ENCODE results near the gene KSR2. TPM values are rescaled to one million over a fixed set of nuclear protein-coding genes. Genes with fewer than 3 reads are reported as not detected.

KSR2 gene
- total and polyA plus RNA-seq, 2 donors from 2014 or later = 0.34 to 2.9 TPM

DNA sequence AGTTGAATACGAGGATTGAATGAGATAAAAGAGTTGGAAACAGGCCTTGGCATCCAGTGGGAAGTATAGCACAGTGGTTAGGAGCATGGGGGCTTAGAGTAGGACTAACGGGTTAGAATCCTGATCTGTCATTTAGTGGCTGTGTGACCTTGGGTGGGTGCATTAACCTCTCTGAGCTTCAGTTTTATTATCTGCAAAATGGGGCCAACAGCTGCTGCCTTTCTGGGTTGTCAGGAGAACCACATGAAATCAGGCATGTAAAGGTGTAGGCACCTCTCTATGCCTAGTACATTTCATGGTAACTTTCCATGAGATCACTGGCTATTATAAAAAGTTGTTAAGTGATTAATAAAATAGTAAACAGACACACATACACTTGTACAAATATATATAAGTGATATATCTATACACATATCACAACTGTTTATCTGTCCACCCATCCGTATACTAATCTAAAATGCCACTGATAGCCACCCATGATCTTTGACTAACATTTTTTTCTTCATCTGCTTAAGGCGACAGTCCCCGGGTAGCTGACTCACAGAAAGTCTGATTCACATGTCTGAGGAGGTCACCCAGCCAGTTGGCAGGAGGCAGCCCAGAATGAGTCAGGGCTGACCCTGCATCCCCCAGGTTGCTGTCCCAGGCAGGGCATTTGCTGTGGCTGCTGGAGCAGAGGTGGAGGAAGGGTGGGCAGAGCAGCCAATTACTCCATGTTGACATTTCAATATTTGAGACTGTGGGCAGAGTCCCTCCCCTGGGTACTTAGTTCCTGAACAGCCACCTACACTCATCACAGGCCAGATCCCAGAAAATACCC lies 481.7 kb downstream of the KSR2 start:
- H3K9me3 ChIP-seq (ENCODE audit: control insufficient read depth in 2 of 3, insufficient read depth in 1 of 3, low read length in 3 of 3) = no peaks in the 10 kb centered on the region
- DNase-seq (peak; percentile 53 to 88 (median 56)), FAIRE-seq (no peak)
- H3K27ac ChIP-seq (ENCODE audit: low read depth in 2 of 2, low read length in 2 of 2) = no peak overlapping the region
- H3K4me3 ChIP-seq (ENCODE audit: low read length in 3 of 3) = no peak overlapping the region
- H3K4me1 ChIP-seq (ENCODE audit: control insufficient read depth in 2 of 3, insufficient read depth in 2 of 3, low read depth in 1 of 3, low read length in 3 of 3) = no peaks in the 10 kb centered on the region
- intact Hi-C loops (cut with DNase I) = no loop called here
- no peak for TF ChIP-seq CTCF (IDR thresholded peaks at IDR 0.05; ENCODE audit: borderline replicate concordance, extremely low read depth, insufficient read depth)
- no peak overlapping the region for H3K9ac ChIP-seq (ENCODE audit: low read length in 3 of 3)
- H3K36me3 ChIP-seq (ENCODE audit: control insufficient read depth in 2 of 3, insufficient read depth in 3 of 3, low read length in 3 of 3) = no peaks in the 10 kb centered on the region
- no peaks in the 10 kb centered on the region for H3K27me3 ChIP-seq (ENCODE audit: control insufficient read depth, insufficient read depth, low read length)

DNA sequence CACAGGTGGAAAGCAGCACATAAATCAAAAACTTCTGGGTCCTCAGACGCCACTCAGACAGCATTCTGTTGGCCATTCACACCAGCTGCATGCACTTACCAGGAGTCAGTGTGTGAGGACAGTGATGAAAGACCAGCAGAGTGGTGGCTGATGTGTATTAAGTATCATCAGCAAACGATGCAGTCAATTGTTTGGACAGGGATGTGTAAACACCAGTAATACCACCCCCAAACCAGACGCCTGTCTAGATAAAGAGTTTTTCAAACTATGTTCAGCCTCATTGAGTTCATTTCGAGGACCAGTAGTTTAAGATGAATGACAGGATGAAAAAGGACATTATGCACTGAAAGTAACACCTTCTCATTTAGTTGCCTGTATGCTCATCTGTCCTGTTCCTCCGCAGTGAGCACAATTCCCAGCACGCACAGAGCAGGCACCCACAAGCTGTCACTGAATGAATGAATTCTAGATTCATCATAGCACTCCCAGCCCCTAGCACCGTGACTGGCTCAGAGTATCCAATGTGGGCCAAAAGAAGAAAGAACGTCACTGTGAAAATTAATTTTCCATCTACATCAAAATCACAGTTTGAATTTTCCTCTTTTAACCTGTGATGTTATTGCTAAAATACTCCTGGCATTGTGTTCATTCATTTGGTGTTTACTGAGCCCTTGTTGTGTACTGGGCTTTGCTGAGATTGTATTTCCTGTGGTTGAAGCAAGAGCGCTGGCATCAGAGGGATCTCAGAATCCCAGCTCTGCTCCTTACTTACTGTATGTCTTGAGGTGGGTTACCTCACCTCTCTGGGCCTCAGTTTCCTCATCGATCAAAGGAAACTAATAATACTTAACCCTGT lies 482.6 kb downstream of the KSR2 start:
- H3K9me3 ChIP-seq (ENCODE audit: control insufficient read depth in 2 of 3, insufficient read depth in 1 of 3, low read length in 3 of 3) = no peaks in the 10 kb centered on the region
- no peaks in the 10 kb centered on the region for H3K36me3 ChIP-seq (ENCODE audit: control insufficient read depth in 2 of 3, insufficient read depth in 3 of 3, low read length in 3 of 3)
- no peak overlapping the region for H3K9ac ChIP-seq (ENCODE audit: low read length in 3 of 3)
- H3K4me1 ChIP-seq (ENCODE audit: control insufficient read depth in 2 of 3, insufficient read depth in 2 of 3, low read depth in 1 of 3, low read length in 3 of 3) = no peaks in the 10 kb centered on the region
- FAIRE-seq = no peak
- H3K27me3 ChIP-seq (ENCODE audit: control insufficient read depth, insufficient read depth, low read length) = no peaks in the 10 kb centered on the region
- no peak overlapping the region for H3K27ac ChIP-seq (ENCODE audit: low read depth in 2 of 2, low read length in 2 of 2)
- peak in 3 of 5 donors; percentile 40 to 68 (median 60) for DNase-seq
- no peak for TF ChIP-seq CTCF (IDR thresholded peaks at IDR 0.05; ENCODE audit: borderline replicate concordance, extremely low read depth, insufficient read depth)
- intact Hi-C loops (cut with DNase I) = no loop called here
- H3K4me3 ChIP-seq (ENCODE audit: low read length in 3 of 3) = no peak overlapping the region

DNA sequence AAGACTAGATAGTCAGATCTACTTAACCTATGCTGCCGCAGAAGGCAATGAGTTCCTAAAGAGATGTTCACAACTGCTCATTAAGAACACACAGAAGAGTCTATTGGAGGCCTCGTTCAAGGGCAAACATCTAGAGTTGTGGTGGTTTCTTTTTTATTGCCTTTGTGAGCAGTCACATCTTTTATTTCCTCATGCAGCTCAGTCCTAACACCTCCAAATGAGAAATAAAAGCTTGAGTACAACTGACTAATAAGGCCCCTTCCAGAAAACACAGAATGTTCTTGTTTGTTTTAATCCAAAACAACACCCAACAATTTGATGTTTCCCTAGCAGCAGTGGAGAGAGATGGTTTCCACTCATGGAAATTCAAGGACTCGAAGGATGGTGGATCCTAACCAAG lies 483.9 kb downstream of the KSR2 start:
- Histone ChIP-seq H3K4me3 (ENCODE audit: low read length in 3 of 3) (no peak overlapping the region), H3K9me3 (ENCODE audit: control insufficient read depth in 2 of 3, insufficient read depth in 1 of 3, low read length in 3 of 3) (no peaks in the 10 kb centered on the region), H3K36me3 (ENCODE audit: control insufficient read depth in 2 of 3, insufficient read depth in 3 of 3, low read length in 3 of 3) (no peaks in the 10 kb centered on the region), H3K27ac (ENCODE audit: low read depth in 2 of 2, low read length in 2 of 2) (no peak overlapping the region), H3K4me1 (ENCODE audit: control insufficient read depth in 2 of 3, insufficient read depth in 2 of 3, low read depth in 1 of 3, low read length in 3 of 3) (no peaks in the 10 kb centered on the region), H3K9ac (ENCODE audit: low read length in 3 of 3) (no peak overlapping the region), H3K27me3 (ENCODE audit: control insufficient read depth, insufficient read depth, low read length) (no peaks in the 10 kb centered on the region)
- DNase-seq (no peak), FAIRE-seq (no peak)
- intact Hi-C loops (cut with DNase I) = no loop called here
- no peak for TF ChIP-seq CTCF (IDR thresholded peaks at IDR 0.05; ENCODE audit: borderline replicate concordance, extremely low read depth, insufficient read depth)
